ENCODE measurements around the gene PLAGL1. TPM values are rescaled to one million over a fixed set of nuclear protein-coding genes. Genes with fewer than 3 reads are reported as not detected.
"Not testable (repeated sequence)": the region's sequence is repeated elsewhere in the genome, so short reads cannot be mapped to it uniquely, and the experiment has no call there.

PLAGL1 gene
- total RNA-seq, 1 donor from 2014 or later, result 103 TPM

- peaks cover 6% of the 10 kb centered on the region for H3K9me3 Mint-ChIP-seq (ENCODE audit: unreplicated experiment)
- peaks cover 49% of the 10 kb centered on the region for H3K27me3 Mint-ChIP-seq (ENCODE audit: unreplicated experiment)
- no peak overlapping the region for H3K4me3 Mint-ChIP-seq (ENCODE audit: unreplicated experiment)
- DNase-seq (ENCODE audit: extremely low spot score, unreplicated experiment), result no peak
- no peaks in the 10 kb centered on the region for H3K36me3 Mint-ChIP-seq (ENCODE audit: unreplicated experiment)
- no peak for TF ChIP-seq CTCF (IDR thresholded peaks at IDR 0.05)
- no peak overlapping the region for H3K27ac Mint-ChIP-seq (ENCODE audit: unreplicated experiment)
- no peaks in the 10 kb centered on the region for H3K4me1 Mint-ChIP-seq (ENCODE audit: unreplicated experiment)
Observed at GRCh38 chr6:144047688-144048087, 39.6 kb upstream of the PLAGL1 start.

GRCh38 chr6:144046672-144047071 lies 38.6 kb upstream of the PLAGL1 start:
- H3K36me3 Mint-ChIP-seq (ENCODE audit: unreplicated experiment); H3K4me3 Mint-ChIP-seq (ENCODE audit: unreplicated experiment): not testable (repeated sequence)
- peaks cover 38% of the 10 kb centered on the region for H3K27me3 Mint-ChIP-seq (ENCODE audit: unreplicated experiment)

GRCh38 chr6:144044989-144045388 lies 36.9 kb upstream of the PLAGL1 start:
- H3K4me1 Mint-ChIP-seq (ENCODE audit: unreplicated experiment); H3K27ac Mint-ChIP-seq (ENCODE audit: unreplicated experiment); DNase-seq (ENCODE audit: extremely low spot score, unreplicated experiment); H3K36me3 Mint-ChIP-seq (ENCODE audit: unreplicated experiment); H3K9me3 Mint-ChIP-seq (ENCODE audit: unreplicated experiment); H3K4me3 Mint-ChIP-seq (ENCODE audit: unreplicated experiment): not testable (repeated sequence)
- H3K27me3 Mint-ChIP-seq (ENCODE audit: unreplicated experiment), result peaks cover 26% of the 10 kb centered on the region

More at GRCh38 chr6:144046672-144047071, 38.6 kb upstream of the PLAGL1 start:
- not testable (repeated sequence) for H3K9me3 Mint-ChIP-seq (ENCODE audit: unreplicated experiment); H3K27ac Mint-ChIP-seq (ENCODE audit: unreplicated experiment); DNase-seq (ENCODE audit: extremely low spot score, unreplicated experiment); H3K4me1 Mint-ChIP-seq (ENCODE audit: unreplicated experiment)

GRCh38 chr6:144036835-144037195 lies 28.8 kb upstream of the PLAGL1 start:
- H3K36me3 Mint-ChIP-seq (ENCODE audit: unreplicated experiment), result no peaks in the 10 kb centered on the region
- no peak for DNase-seq (ENCODE audit: extremely low spot score, unreplicated experiment)
- H3K9me3 Mint-ChIP-seq (ENCODE audit: unreplicated experiment), result peaks cover 6% of the 10 kb centered on the region
- H3K4me1 Mint-ChIP-seq (ENCODE audit: unreplicated experiment), result peaks cover 12% of the 10 kb centered on the region
- TF ChIP-seq CTCF (IDR thresholded peaks at IDR 0.05), result no peak
- peaks cover 7% of the 10 kb centered on the region for H3K27me3 Mint-ChIP-seq (ENCODE audit: unreplicated experiment)
- peak overlapping the region; percentile 2 for H3K27ac Mint-ChIP-seq (ENCODE audit: unreplicated experiment)
- H3K4me3 Mint-ChIP-seq (ENCODE audit: unreplicated experiment), result peak overlapping the region; percentile 58

- Mint-ChIP-seq H3K36me3 (ENCODE audit: unreplicated experiment) (no peaks in the 10 kb centered on the region), H3K4me1 (ENCODE audit: unreplicated experiment) (peaks cover 12% of the 10 kb centered on the region), H3K4me3 (ENCODE audit: unreplicated experiment) (peak overlapping the region; percentile 58), H3K9me3 (ENCODE audit: unreplicated experiment) (peaks cover 8% of the 10 kb centered on the region), H3K27ac (ENCODE audit: unreplicated experiment) (peak overlapping the region; percentile 2), H3K27me3 (ENCODE audit: unreplicated experiment) (peaks cover 12% of the 10 kb centered on the region)
- DNase-seq (ENCODE audit: extremely low spot score, unreplicated experiment), result no peak
- no peak for TF ChIP-seq CTCF (IDR thresholded peaks at IDR 0.05)
Observed at GRCh38 chr6:144036064-144036834, 28.2 kb upstream of the PLAGL1 start.

- H3K4me1 Mint-ChIP-seq (ENCODE audit: unreplicated experiment), result peaks cover 12% of the 10 kb centered on the region
- no peak for DNase-seq (ENCODE audit: extremely low spot score, unreplicated experiment)
- H3K27ac Mint-ChIP-seq (ENCODE audit: unreplicated experiment), result no peak overlapping the region
- peaks cover 13% of the 10 kb centered on the region for H3K9me3 Mint-ChIP-seq (ENCODE audit: unreplicated experiment)
- H3K27me3 Mint-ChIP-seq (ENCODE audit: unreplicated experiment), result peaks cover 21% of the 10 kb centered on the region
- no peak overlapping the region for H3K4me3 Mint-ChIP-seq (ENCODE audit: unreplicated experiment)
- H3K36me3 Mint-ChIP-seq (ENCODE audit: unreplicated experiment), result no peaks in the 10 kb centered on the region
- no peak for TF ChIP-seq CTCF (IDR thresholded peaks at IDR 0.05)
Observed at GRCh38 chr6:144035416-144035815, 27.4 kb upstream of the PLAGL1 start.
